Measurements from ENCODE around the gene OSBPL5. TPM values are rescaled to one million over a fixed set of nuclear protein-coding genes. Genes with fewer than 3 reads are reported as not detected.

Gene OSBPL5
- polyA plus RNA-seq, 2 of the 4 experiments (the other 2 are of a cell fraction): 1.6 to 4.6 TPM

- Histone ChIP-seq H3K27ac (no peak overlapping the region), H3K9me3 (no peaks in the 10 kb centered on the region), H3K4me2 (no peak overlapping the region), H3K4me3 (no peak overlapping the region), H3K4me1 (no peaks in the 10 kb centered on the region)
- 34% methylated on average over 5 of the region's 8 CpGs for WGBS (ENCODE audit: missing lambda C conversion rate)
- ATAC-seq: no peak
- no peak for FAIRE-seq
- POLR2A ChIA-PET: no interaction called here
- CTCF ChIA-PET: interaction anchor here (0.9 to 1.1 kb wide), 3 partner anchors 13 to 106 kb away, joined by 3 to 4 read pairs (median 3); no protein-coding TSS in a partner anchor
- no peak for TF ChIP-seq BHLHE40 (IDR thresholded peaks at IDR 0.05; ENCODE audit: low read depth, low read length)
- no peak for DNase-seq (ENCODE audit: low read depth in 1 of 2, low spot score in 1 of 2)
Observed at GRCh38 chr11:3197878-3198528, 32.9 kb upstream of the OSBPL5 start.

GRCh38 chr11:3197044-3197695 lies 32.1 kb upstream of the OSBPL5 start:
- H3K4me3 ChIP-seq: no peak overlapping the region
- ChIA-PET CTCF (interaction anchor here (0.9 to 1.3 kb wide), 4 partner anchors 14 to 665 kb away, joined by 3 to 4 read pairs (median 4); no protein-coding TSS in a partner anchor), POLR2A (interaction anchor here (0.9 kb wide), 1 partner anchor 140 kb away, joined by 3 read pairs; the partner anchor contains the start of gene CARS1)
- DNase-seq (ENCODE audit: low read depth in 1 of 2, low spot score in 1 of 2) (no peak), FAIRE-seq (no peak), ATAC-seq (no peak)
- TF ChIP-seq HMGXB4 (CRISPR knock-in tag; IDR thresholded peaks at IDR 0.05; ENCODE audit: borderline replicate concordance): no peak
- TF ChIP-seq HDAC2 (IDR thresholded peaks at IDR 0.05): no peak
- no peak for TF ChIP-seq ZC3H11A (IDR thresholded peaks at IDR 0.05)
- TF ChIP-seq ELK1 (IDR thresholded peaks at IDR 0.05; ENCODE audit: low read depth, low read length): no peak
- TF ChIP-seq CTCF (IDR thresholded peaks at IDR 0.05): no peak
- no peak for TF ChIP-seq JUN (IDR thresholded peaks at IDR 0.05)
- no peak for TF ChIP-seq MAFK (IDR thresholded peaks at IDR 0.05; ENCODE audit: partially characterized antibody)
- H3K4me2 ChIP-seq: no peak overlapping the region
- WGBS (ENCODE audit: missing lambda C conversion rate): 62% methylated on average over 10 of the region's 11 CpGs
- no peaks in the 10 kb centered on the region for H3K9me3 ChIP-seq
- H3K27ac ChIP-seq: no peak overlapping the region
- no peaks in the 10 kb centered on the region for H3K4me1 ChIP-seq

- CTCF ChIA-PET: interaction anchor here (0.8 to 1.5 kb wide), 5 partner anchors 9 to 665 kb away, joined by 3 to 5 read pairs (median 4); no protein-coding TSS in a partner anchor
- Histone ChIP-seq H3K4me1 (no peaks in the 10 kb centered on the region), H3K4me3 (no peak overlapping the region), H3K9me3 (no peaks in the 10 kb centered on the region), H3K27ac (no peak overlapping the region), H3K4me2 (no peak overlapping the region)
- TF ChIP-seq MAFK (IDR thresholded peaks at IDR 0.05; ENCODE audit: partially characterized antibody): no peak
- DNase-seq (ENCODE audit: low read depth in 1 of 2, low spot score in 1 of 2): no peak
- ATAC-seq: no peak
- POLR2A ChIA-PET: interaction anchor here (0.9 kb wide), 1 partner anchor 139 kb away, joined by 3 read pairs; the partner anchor contains the start of gene CARS1
- no peak for FAIRE-seq
- 75% methylated on average over 15 of the region's 23 CpGs for WGBS (ENCODE audit: missing lambda C conversion rate)
Observed at GRCh38 chr11:3196161-3197043, 31.3 kb upstream of the OSBPL5 start.
